ENCODE data around the gene SKOR2. TPM values are rescaled to one million over a fixed set of nuclear protein-coding genes. Genes with fewer than 3 reads are reported as not detected.
A peak's percentile ranks its signal among the peaks of the same experiment; 100 is the strongest.

SKOR2 gene
- total and polyA plus RNA-seq, 10 donors: not detected

GRCh38 chr18:47246027-47246971 is 5.2 kb downstream of the SKOR2 start:
- H3K4me3 ChIP-seq: peak overlapping the region in 1 of 8 donors; percentile 44
- intact Hi-C loops (cut with DNase I; ENCODE audit: low total_unique reads): no loop called here
- no peak for DNase-seq
- 4 to 9% (median 7%) methylated on average over 35 to 47 of the region's 47 CpGs for WGBS, 5 donors
- no peaks in the 10 kb centered on the region for H3K36me3 ChIP-seq
- peaks cover 0 to 18% (median 8%) of the 10 kb centered on the region in 6 donors for H3K4me1 ChIP-seq
- H3K27me3 ChIP-seq (replicated peaks in 1 of 7): peaks cover 16 to 100% (median 93%) of the 10 kb centered on the region in 7 donors
- peaks cover 0 to 21% (median 0%) of the 10 kb centered on the region in 8 donors for H3K9me3 ChIP-seq
- H3K27ac ChIP-seq: no peak overlapping the region
- TF ChIP-seq POLR2AphosphoS5 (IDR thresholded peaks at IDR 0.05) (no peak), CTCF (IDR thresholded peaks at IDR 0.05 in 8 of 11, conservative IDR thresholded peaks at IDR 0.05 in 3 of 11) (no peak), POLR2A (IDR thresholded peaks at IDR 0.05) (no peak)

GRCh38 chr18:47244086-47244485 is 7.4 kb downstream of the SKOR2 start:
- no peak for TF ChIP-seq CTCF (IDR thresholded peaks at IDR 0.05 in 8 of 11, conservative IDR thresholded peaks at IDR 0.05 in 3 of 11)
- TF ChIP-seq POLR2AphosphoS5 (IDR thresholded peaks at IDR 0.05): no peak
- no peak for TF ChIP-seq POLR2A (IDR thresholded peaks at IDR 0.05)
- WGBS, 5 donors: 17 to 28% (median 26%) methylated on average over 4 of the region's 4 CpGs
- no peak for DNase-seq
- Histone ChIP-seq H3K9me3 (peaks cover 0 to 21% (median 0%) of the 10 kb centered on the region in 8 donors), H3K4me3 (no peak overlapping the region), H3K36me3 (no peaks in the 10 kb centered on the region), H3K27me3 (replicated peaks in 1 of 7) (peaks cover 10 to 97% (median 81%) of the 10 kb centered on the region in 7 donors), H3K4me1 (peaks cover 0 to 16% (median 8%) of the 10 kb centered on the region in 6 donors), H3K27ac (no peak overlapping the region)
- intact Hi-C loops (cut with DNase I; ENCODE audit: low total_unique reads): no loop called here

GRCh38 chr18:47235096-47235495 is 16.4 kb downstream of the SKOR2 start:
- DNase-seq: no peak
- TF ChIP-seq POLR2A (IDR thresholded peaks at IDR 0.05): no peak
- no peak for TF ChIP-seq POLR2AphosphoS5 (IDR thresholded peaks at IDR 0.05)
- no peak for TF ChIP-seq CTCF (IDR thresholded peaks at IDR 0.05 in 8 of 11, conservative IDR thresholded peaks at IDR 0.05 in 3 of 11)
- Histone ChIP-seq H3K27ac (no peak overlapping the region), H3K36me3 (no peaks in the 10 kb centered on the region), H3K4me1 (no peaks in the 10 kb centered on the region), H3K4me3 (no peak overlapping the region), H3K9me3 (no peaks in the 10 kb centered on the region), H3K27me3 (replicated peaks in 1 of 7) (peaks cover 0 to 90% (median 27%) of the 10 kb centered on the region in 7 donors)
- WGBS, 5 donors: 78 to 88% (median 85%) methylated on average over 4 of the region's 4 CpGs
- intact Hi-C loops (cut with DNase I; ENCODE audit: low total_unique reads): no loop called here

GRCh38 chr18:47226660-47227059 is 24.8 kb downstream of the SKOR2 start:
- intact Hi-C loops (cut with DNase I; ENCODE audit: low total_unique reads): no loop called here
- Histone ChIP-seq H3K9me3 (no peaks in the 10 kb centered on the region), H3K27me3 (replicated peaks in 1 of 7) (peaks cover 0 to 61% (median 3%) of the 10 kb centered on the region in 7 donors)

More at GRCh38 chr18:47226660-47227059, 24.8 kb downstream of the SKOR2 start:
- no peak overlapping the region for H3K27ac ChIP-seq
- H3K4me1 ChIP-seq: no peaks in the 10 kb centered on the region
- H3K36me3 ChIP-seq: no peaks in the 10 kb centered on the region
- TF ChIP-seq CTCF (IDR thresholded peaks at IDR 0.05 in 8 of 11, conservative IDR thresholded peaks at IDR 0.05 in 3 of 11) (no peak), POLR2A (IDR thresholded peaks at IDR 0.05) (no peak), POLR2AphosphoS5 (IDR thresholded peaks at IDR 0.05) (no peak)
- no peak for DNase-seq
- no peak overlapping the region for H3K4me3 ChIP-seq

All from spleen (tissue), 11 donors.